ENCODE data around the gene LSM3. TPM values are rescaled to one million over a fixed set of nuclear protein-coding genes. Genes with fewer than 3 reads are reported as not detected.

The LSM3 gene
- polyA plus RNA-seq, 3 donors = 17.7 to 19.9 (median 19.7) TPM

Other genes starting within 250 kb of the LSM3 start
- 10 to 100 TPM; 20.7 to 21.9 (median 21.0) TPM for gene CHCHD4, start 53.9 kb upstream of the LSM3 start, polyA plus RNA-seq (ENCODE audit: insufficient read length in 3 of 3)
- 10 to 100 TPM; 52.1 to 58.4 (median 57.1) TPM for gene TMEM43, start 53.8 kb upstream of the LSM3 start, polyA plus RNA-seq (ENCODE audit: insufficient read length in 3 of 3)
- 10 to 100 TPM; 46.7 to 49.6 (median 47.3) TPM for gene XPC, start 216 bp upstream of the LSM3 start, polyA plus RNA-seq (ENCODE audit: insufficient read length in 3 of 3)
- 10 to 100 TPM; 16.8 to 18.1 (median 17.1) TPM for gene SLC6A6, start 223.8 kb downstream of the LSM3 start, polyA plus RNA-seq (ENCODE audit: insufficient read length in 3 of 3)